DMS79 treated with DMSO at 0.1 percent for 48 hours (cell line): ENCODE measurements around the gene TEPSIN.

ENCODE experiments used
- DNase-seq: peaks from one replicate; lab custom pipeline; 2025; lab: John Stamatoyannopoulos, UW

Gene TEPSIN

GRCh38 chr17:81182596-81182995, 56.3 kb downstream of the TEPSIN start:
- no peak for DNase-seq

- DNase-seq, result no peak
Observed at GRCh38 chr17:81181811-81182185, 57.1 kb downstream of the TEPSIN start.

GRCh38 chr17:81180836-81181810, 57.7 kb downstream of the TEPSIN start:
- no peak for DNase-seq

DNA sequence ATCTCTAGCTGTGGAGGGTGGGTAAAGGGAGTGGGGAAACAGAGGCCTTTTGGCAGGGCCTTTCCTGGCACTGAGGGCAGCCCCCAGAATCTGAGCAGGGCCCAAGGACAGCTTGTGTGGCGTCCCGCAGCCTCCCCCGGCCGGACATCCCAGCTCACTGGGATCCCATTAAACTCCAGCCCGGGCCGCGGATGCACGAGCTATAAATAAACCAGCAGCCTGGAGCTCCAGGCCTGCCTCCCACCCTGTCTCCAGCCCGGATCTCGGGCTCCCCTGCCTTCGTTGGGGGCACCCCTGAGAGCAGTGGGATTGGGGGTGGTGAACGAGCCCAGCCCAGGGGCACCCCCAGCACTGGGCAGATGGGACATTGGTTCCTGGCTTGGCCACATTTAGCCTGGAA, 59.0 kb downstream of the TEPSIN start:
- no peak for DNase-seq

- DNase-seq, result no peak
Observed at GRCh38 chr17:81179220-81179619, 59.6 kb downstream of the TEPSIN start.
